Neural cell (in vitro differentiated cells): ENCODE data around the gene RPS23. TPM values are rescaled to one million over a fixed set of nuclear protein-coding genes. Genes with fewer than 3 reads are reported as not detected.

ENCODE experiments used
- H2AFZ ChIP-seq: fragments of 200-600, 300-800 bp; sonication (generic), shearing (Covaris generic); 2 replicates; pipeline ENCODE4 v1.6.0; 2014; ENCODE audit warnings: low read depth, mild to moderate bottlenecking, antibody characterized with exemption, low read length, moderate library complexity
- H3F3A ChIP-seq: fragments of 200-600 bp; shearing (Covaris generic); 2 replicates; pipeline ENCODE4 v1.6.1; 2016; ENCODE audit warnings: mild to moderate bottlenecking, moderate library complexity, mixed read lengths, antibody characterized with exemption, low read length; ENCODE audit not compliant: insufficient read depth, poor library complexity, severe bottlenecking
- H3K27ac ChIP-seq: fragments of 200-600, 300-800 bp; sonication (generic), shearing (Covaris generic); 2 replicates; pipeline ENCODE4 v1.5.1; 2014; ENCODE audit warnings: mild to moderate bottlenecking, low read length, moderate library complexity
- H3K27me3 ChIP-seq: fragments of 300-800, 200-600 bp; sonication (generic), shearing (Covaris generic); 2 replicates; pipeline ENCODE4 v1.6.0; 2014; ENCODE audit warnings: mild to moderate bottlenecking, low read depth, low read length, moderate library complexity; ENCODE audit not compliant: insufficient read depth
- H3K36me3 ChIP-seq: fragments of 300-800, 200-600 bp; sonication (generic), shearing (Covaris generic); 2 replicates; pipeline ENCODE4 v1.5.1; 2014; ENCODE audit warnings: mild to moderate bottlenecking, antibody characterized with exemption, low read length, moderate library complexity; ENCODE audit not compliant: insufficient read depth
- H3K4me2 ChIP-seq: fragments of 300-800, 200-600 bp; sonication (generic), shearing (Covaris generic); 2 replicates; pipeline ENCODE4 v1.6.0; 2014; ENCODE audit warnings: mild to moderate bottlenecking, low read length
- H3K4me3 ChIP-seq: fragments of 300-800, 200-600 bp; sonication (generic), shearing (Covaris generic); 2 replicates; pipeline ENCODE4 v1.5.1; 2014; ENCODE audit warnings: mild to moderate bottlenecking, low read length, moderate library complexity
- H3K79me2 ChIP-seq: fragments of 200-600 bp; shearing (Covaris generic); replicated peaks from 2 replicates; pipeline ENCODE4 v1.6.0; 2014; ENCODE audit warnings: mild to moderate bottlenecking, low read length, moderate library complexity; ENCODE audit not compliant: insufficient read depth
- H3K9ac ChIP-seq: fragments of 300-800, 200-600 bp; sonication (generic), shearing (Covaris generic); 2 replicates; pipeline ENCODE4 v1.6.1; 2016; ENCODE audit warnings: mild to moderate bottlenecking, low read length, mixed read lengths
- H3K9me2 ChIP-seq: fragments of 200-600 bp; shearing (Covaris generic); 2 replicates; pipeline ENCODE4 v1.6.1; 2016; ENCODE audit warnings: mild to moderate bottlenecking, low read length, mixed read lengths; ENCODE audit not compliant: insufficient read depth
- H3K9me3 ChIP-seq: fragments of 200-600, 300-800 bp; sonication (generic), shearing (Covaris generic); 2 replicates; pipeline ENCODE4 v1.6.1; 2016; ENCODE audit warnings: mild to moderate bottlenecking, mixed run types, low read length, moderate library complexity, mixed read lengths
- H4K20me1 ChIP-seq: fragments of 200-600 bp; shearing (Covaris generic); 2 replicates; pipeline ENCODE4 v1.6.1; 2016; ENCODE audit warnings: mild to moderate bottlenecking, mixed run types; ENCODE audit not compliant: insufficient read depth
- EP300 ChIP-seq: fragments of 450-650 bp; conservative IDR thresholded peaks from 2 replicates; pipeline ENCODE4 v1.6.1; 2014; ENCODE audit warnings: antibody characterized with exemption, mild to moderate bottlenecking, moderate library complexity; ENCODE audit not compliant: poor library complexity, severe bottlenecking
- EZH2 ChIP-seq: fragments of 200-600, 300-800 bp; shearing (Covaris generic), sonication (generic); IDR thresholded peaks from 2 replicates; pipeline ENCODE4 v1.6.1; 2014; ENCODE audit warnings: antibody characterized with exemption, low read length, borderline replicate concordance, mild to moderate bottlenecking; ENCODE audit not compliant: insufficient read depth, poor library complexity, severe bottlenecking
- MXI1 ChIP-seq: fragments of 450-650 bp; conservative IDR thresholded peaks from 2 replicates; pipeline ENCODE4 v1.6.1; 2014; ENCODE audit warnings: antibody characterized with exemption, mild to moderate bottlenecking; ENCODE audit not compliant: poor library complexity, severe bottlenecking
- POLR2AphosphoS5 ChIP-seq: IDR thresholded peaks from 2 replicates; pipeline ENCODE4 v1.6.1; 2012
- RAD21 ChIP-seq: fragments of 450-650 bp; conservative IDR thresholded peaks from 2 replicates; pipeline ENCODE4 v1.6.1; 2014; ENCODE audit warnings: antibody characterized with exemption, mild to moderate bottlenecking, moderate library complexity
- REST ChIP-seq: IDR thresholded peaks from 2 replicates; pipeline ENCODE4 v1.6.1; 2012; ENCODE audit warnings: borderline replicate concordance
- SMC3 ChIP-seq: fragments of 450-650 bp; conservative IDR thresholded peaks from 2 replicates; pipeline ENCODE4 v1.6.1; 2014; ENCODE audit warnings: antibody characterized with exemption, mild to moderate bottlenecking, moderate library complexity; ENCODE audit not compliant: poor library complexity
- TAF1 ChIP-seq: IDR thresholded peaks from 2 replicates; pipeline ENCODE4 v1.6.1; 2012; ENCODE audit warnings: low read depth
- polyA plus RNA-seq: library from polyadenylated mRNA; depleted of rRNA; stranded (reverse); fragments of >200 nt; gene quantifications from 2 replicates; pipeline ENCODE4 v1.2.3, GENCODE V29; 2014
- TF ChIP-seq, protein P1 (sequence below): fragments of 450-650 bp; IDR thresholded peaks from 2 replicates; pipeline ENCODE4 v1.5.1; 2014; ENCODE audit warnings: antibody characterized with exemption, mild to moderate bottlenecking, moderate library complexity; ENCODE audit not compliant: poor library complexity, severe bottlenecking

RPS23 gene
- polyA plus RNA-seq, 1 donor from 2014 or later, result 2,396 TPM

DNA sequence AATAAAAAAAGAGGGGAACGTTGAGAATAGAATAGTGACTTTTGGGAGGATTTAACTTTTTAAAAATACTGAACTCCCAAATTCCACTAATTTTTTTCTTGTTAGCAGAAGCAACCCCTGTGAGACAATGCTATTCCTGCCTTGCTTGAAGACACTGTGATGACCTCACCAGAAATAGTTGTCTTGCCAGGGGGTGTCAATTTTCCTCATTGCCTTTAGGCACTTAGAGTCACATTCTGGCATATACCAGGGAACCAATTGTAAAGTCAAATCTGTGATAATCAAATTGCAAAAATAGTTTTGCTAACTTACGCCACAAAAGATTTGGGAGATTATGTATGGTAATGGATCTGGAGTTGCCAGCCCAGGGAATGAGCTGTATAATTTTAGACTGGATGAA is 42.8 kb upstream of the RPS23 start:
- Histone ChIP-seq H3K9me3 (no peaks in the 10 kb centered on the region), H2AFZ (no peak overlapping the region), H3K27me3 (no peaks in the 10 kb centered on the region), H3K4me3 (no peak overlapping the region), H3F3A (no peaks in the 10 kb centered on the region), H3K9ac (no peak overlapping the region), H3K4me2 (no peak overlapping the region), H3K9me2 (no peaks in the 10 kb centered on the region), H3K79me2 (no peaks in the 10 kb centered on the region), H3K36me3 (no peaks in the 10 kb centered on the region), H3K27ac (no peak overlapping the region), H4K20me1 (no peaks in the 10 kb centered on the region)
- TF ChIP-seq, protein P1, sequence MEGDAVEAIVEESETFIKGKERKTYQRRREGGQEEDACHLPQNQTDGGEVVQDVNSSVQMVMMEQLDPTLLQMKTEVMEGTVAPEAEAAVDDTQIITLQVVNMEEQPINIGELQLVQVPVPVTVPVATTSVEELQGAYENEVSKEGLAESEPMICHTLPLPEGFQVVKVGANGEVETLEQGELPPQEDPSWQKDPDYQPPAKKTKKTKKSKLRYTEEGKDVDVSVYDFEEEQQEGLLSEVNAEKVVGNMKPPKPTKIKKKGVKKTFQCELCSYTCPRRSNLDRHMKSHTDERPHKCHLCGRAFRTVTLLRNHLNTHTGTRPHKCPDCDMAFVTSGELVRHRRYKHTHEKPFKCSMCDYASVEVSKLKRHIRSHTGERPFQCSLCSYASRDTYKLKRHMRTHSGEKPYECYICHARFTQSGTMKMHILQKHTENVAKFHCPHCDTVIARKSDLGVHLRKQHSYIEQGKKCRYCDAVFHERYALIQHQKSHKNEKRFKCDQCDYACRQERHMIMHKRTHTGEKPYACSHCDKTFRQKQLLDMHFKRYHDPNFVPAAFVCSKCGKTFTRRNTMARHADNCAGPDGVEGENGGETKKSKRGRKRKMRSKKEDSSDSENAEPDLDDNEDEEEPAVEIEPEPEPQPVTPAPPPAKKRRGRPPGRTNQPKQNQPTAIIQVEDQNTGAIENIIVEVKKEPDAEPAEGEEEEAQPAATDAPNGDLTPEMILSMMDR, result no peak
- no peak for TF ChIP-seq SMC3
- TF ChIP-seq EP300, result no peak
- no peak for TF ChIP-seq MXI1
- TF ChIP-seq RAD21, result no peak
- TF ChIP-seq REST, result no peak
- no peak for TF ChIP-seq EZH2
- TF ChIP-seq POLR2AphosphoS5, result no peak

- Histone ChIP-seq H3K9ac (no peak overlapping the region), H3K4me3 (no peak overlapping the region), H3K27ac (no peak overlapping the region), H3F3A (no peaks in the 10 kb centered on the region), H3K27me3 (no peaks in the 10 kb centered on the region), H3K9me2 (no peaks in the 10 kb centered on the region), H4K20me1 (no peaks in the 10 kb centered on the region), H2AFZ (no peak overlapping the region), H3K36me3 (no peaks in the 10 kb centered on the region), H3K9me3 (no peaks in the 10 kb centered on the region), H3K79me2 (no peaks in the 10 kb centered on the region), H3K4me2 (no peak overlapping the region)
- TF ChIP-seq TAF1 (no peak), RAD21 (no peak)
These were observed 41.7 kb upstream of the RPS23 start for GRCh38 chr5:82319651-82320376.
